MM.1S (cell line): ENCODE measurements around the gene SLC5A11.
"Not testable (repeated sequence)": the region's sequence is repeated elsewhere in the genome, so short reads cannot be mapped to it uniquely, and the experiment has no call there.

ENCODE experiments used
- DNase-seq: peaks from one replicate; pipeline ENCODE4 v3.0.0-alpha.2; 2015
- H2AFZ ChIP-seq: fragments of 300-600 bp; sonication (generic); 2 replicates; pipeline ENCODE4 v1.6.0; 2016; ENCODE audit warnings: antibody characterized with exemption, low read length
- H3F3A ChIP-seq: fragments of 300-600 bp; sonication (generic); 2 replicates; pipeline ENCODE4 v1.6.1; 2016; ENCODE audit warnings: mild to moderate bottlenecking, antibody characterized with exemption, low read length, moderate library complexity, mixed read lengths; ENCODE audit not compliant: insufficient read depth
- H3K27ac ChIP-seq: fragments of 300-600 bp; sonication (generic); 2 replicates; pipeline ENCODE4 v1.5.1; 2016; ENCODE audit warnings: mild to moderate bottlenecking, low read length
- H3K27me3 ChIP-seq: fragments of 300-600 bp; sonication (generic); replicated peaks from 2 replicates; pipeline ENCODE4 v1.6.0; 2016; ENCODE audit warnings: low read length; ENCODE audit not compliant: insufficient read depth
- H3K36me3 ChIP-seq: fragments of 300-600 bp; sonication (generic); replicated peaks from 2 replicates; pipeline ENCODE4 v1.6.1; 2016; ENCODE audit warnings: mild to moderate bottlenecking, low read length, mixed read lengths; ENCODE audit not compliant: insufficient read depth
- H3K4me1 ChIP-seq: fragments of 300-600 bp; sonication (generic); 2 replicates; pipeline ENCODE4 v1.6.1; 2016; ENCODE audit warnings: low read length, mixed read lengths
- H3K4me2 ChIP-seq: fragments of 300-600 bp; sonication (generic); 2 replicates; pipeline ENCODE4 v1.6.0; 2016; ENCODE audit warnings: low read depth, low read length
- H3K4me3 ChIP-seq: fragments of 300-600 bp; sonication (generic); 2 replicates; pipeline ENCODE4 v1.5.1; 2016; ENCODE audit warnings: low read length, mixed read lengths
- H3K79me2 ChIP-seq: fragments of 300-600 bp; sonication (generic); 2 replicates; pipeline ENCODE4 v1.6.1; 2016; ENCODE audit warnings: mixed run types, low read length, mixed read lengths
- H3K9ac ChIP-seq: fragments of 300-600 bp; sonication (generic); 2 replicates; pipeline ENCODE4 v1.6.1; 2016; ENCODE audit warnings: low read length, mixed read lengths
- H3K9me2 ChIP-seq: fragments of 300-600 bp; sonication (generic); replicated peaks from 2 replicates; pipeline ENCODE4 v1.6.1; 2016; ENCODE audit warnings: mild to moderate bottlenecking, low read length, mixed read lengths; ENCODE audit not compliant: insufficient read depth
- H3K9me3 ChIP-seq: fragments of 300-600 bp; sonication (generic); replicated peaks from 2 replicates; pipeline ENCODE4 v1.6.1; 2016; ENCODE audit warnings: mild to moderate bottlenecking, low read length, mixed read lengths; ENCODE audit not compliant: insufficient read depth
- H4K20me1 ChIP-seq: fragments of 300-600 bp; sonication (generic); 2 replicates; pipeline ENCODE4 v1.6.1; 2016; ENCODE audit warnings: mild to moderate bottlenecking, low read length, moderate library complexity, mixed read lengths; ENCODE audit not compliant: insufficient read depth
- CTCF ChIP-seq: fragments of 300-600 bp; sonication (generic); IDR thresholded peaks from 2 replicates; pipeline ENCODE4 v1.5.1; 2016; ENCODE audit warnings: antibody characterized with exemption, low read length, mixed read lengths
- EZH2 ChIP-seq: fragments of 300-600 bp; sonication (generic); optimal IDR thresholded peaks from 2 replicates; pipeline ENCODE3; 2017; ENCODE audit warnings: low read depth, mild to moderate bottlenecking, antibody characterized with exemption, low read length, mixed read lengths
- EZH2phosphoT487 ChIP-seq: fragments of 300-600 bp; sonication (generic); IDR thresholded peaks from 2 replicates; pipeline ENCODE4 v1.6.1; 2018; ENCODE audit warnings: antibody characterized with exemption, low read length

SLC5A11 gene

GRCh38 chr16:24853169-24853824 lies 7.5 kb downstream of the SLC5A11 start:
- no peaks in the 10 kb centered on the region for H3K36me3 ChIP-seq
- no peak for TF ChIP-seq EZH2
- no peaks in the 10 kb centered on the region for H4K20me1 ChIP-seq
- no peaks in the 10 kb centered on the region for H3F3A ChIP-seq
- no peaks in the 10 kb centered on the region for H3K79me2 ChIP-seq
- H3K9ac ChIP-seq = no peak overlapping the region
- no peaks in the 10 kb centered on the region for H3K4me1 ChIP-seq
- no peaks in the 10 kb centered on the region for H3K27me3 ChIP-seq
- DNase-seq = no peak
- no peak overlapping the region for H3K4me3 ChIP-seq
- no peak overlapping the region for H3K27ac ChIP-seq
- no peak overlapping the region for H3K4me2 ChIP-seq
- H2AFZ ChIP-seq = no peak overlapping the region
- no peaks in the 10 kb centered on the region for H3K9me2 ChIP-seq
- no peaks in the 10 kb centered on the region for H3K9me3 ChIP-seq

GRCh38 chr16:24853830-24854229 lies 8.1 kb downstream of the SLC5A11 start:
- Histone ChIP-seq H3K4me3 (no peak overlapping the region), H3K36me3 (no peaks in the 10 kb centered on the region), H3K27me3 (no peaks in the 10 kb centered on the region), H3K79me2 (no peaks in the 10 kb centered on the region), H3K9me3 (no peaks in the 10 kb centered on the region), H3F3A (no peaks in the 10 kb centered on the region), H3K9me2 (no peaks in the 10 kb centered on the region), H2AFZ (no peak overlapping the region), H3K9ac (no peak overlapping the region), H3K4me2 (no peak overlapping the region), H4K20me1 (no peaks in the 10 kb centered on the region), H3K4me1 (no peaks in the 10 kb centered on the region), H3K27ac (no peak overlapping the region)
- no peak for DNase-seq
- TF ChIP-seq EZH2 = no peak
- TF ChIP-seq EZH2phosphoT487 = no peak
- TF ChIP-seq CTCF = no peak

GRCh38 chr16:24854607-24855171 lies 8.9 kb downstream of the SLC5A11 start:
- TF ChIP-seq EZH2phosphoT487 = no peak
- no peak for TF ChIP-seq CTCF
- no peak for TF ChIP-seq EZH2
- Histone ChIP-seq H3K27ac (no peak overlapping the region), H3K27me3 (no peaks in the 10 kb centered on the region)

GRCh38 chr16:24855678-24856077 lies 9.9 kb downstream of the SLC5A11 start:
- Histone ChIP-seq H3K79me2 (no peaks in the 10 kb centered on the region), H3F3A (no peaks in the 10 kb centered on the region), H2AFZ (no peak overlapping the region), H3K36me3 (no peaks in the 10 kb centered on the region), H3K27ac (no peak overlapping the region), H4K20me1 (no peaks in the 10 kb centered on the region), H3K4me2 (no peak overlapping the region), H3K4me3 (no peak overlapping the region), H3K9me3 (no peaks in the 10 kb centered on the region), H3K9ac (no peak overlapping the region), H3K4me1 (no peaks in the 10 kb centered on the region), H3K9me2 (no peaks in the 10 kb centered on the region), H3K27me3 (no peaks in the 10 kb centered on the region)
- TF ChIP-seq EZH2 (no peak), EZH2phosphoT487 (no peak)
- no peak for DNase-seq

More at GRCh38 chr16:24854607-24855171, 8.9 kb downstream of the SLC5A11 start:
- DNase-seq = no peak
- H4K20me1 ChIP-seq = no peaks in the 10 kb centered on the region
- H3F3A ChIP-seq = no peaks in the 10 kb centered on the region
- H3K4me1 ChIP-seq = no peaks in the 10 kb centered on the region
- no peak overlapping the region for H3K4me2 ChIP-seq
- H3K9me3 ChIP-seq = no peaks in the 10 kb centered on the region
- H2AFZ ChIP-seq = no peak overlapping the region
- H3K36me3 ChIP-seq = no peaks in the 10 kb centered on the region
- H3K9ac ChIP-seq = no peak overlapping the region
- no peaks in the 10 kb centered on the region for H3K79me2 ChIP-seq
- no peak overlapping the region for H3K4me3 ChIP-seq
- H3K9me2 ChIP-seq = no peaks in the 10 kb centered on the region

GRCh38 chr16:24856871-24857270 lies 11.1 kb downstream of the SLC5A11 start:
- not testable (repeated sequence) for DNase-seq, H3K9me2 ChIP-seq, H3K27me3 ChIP-seq, H3K4me2 ChIP-seq, H3K79me2 ChIP-seq, H3K4me3 ChIP-seq, H3K36me3 ChIP-seq, H3K9ac ChIP-seq, H2AFZ ChIP-seq, H4K20me1 ChIP-seq, H3K9me3 ChIP-seq, H3F3A ChIP-seq, H3K4me1 ChIP-seq, H3K27ac ChIP-seq
